Dendritic cell treated with granulocyte-macrophage colony-stimulating factor and Interleukin-4, amounts not matched to agents 40 ng/mL and 50 ng/mL, for 4 days (primary cell): ENCODE data around the gene SRGAP2C.
"Not testable (repeated sequence)": the region's sequence is repeated elsewhere in the genome, so short reads cannot be mapped to it uniquely, and the experiment has no call there.

Experiments
- H3K27ac Mint-ChIP-seq: one replicate; pipeline ENCODE4 v1.8.0; 2022; ENCODE audit warnings: mild to moderate bottlenecking, mixed read lengths
- H3K27me3 Mint-ChIP-seq: one replicate; pipeline ENCODE4 v1.8.0; 2022; ENCODE audit warnings: mild to moderate bottlenecking, mixed read lengths
- H3K36me3 Mint-ChIP-seq: one replicate; pipeline ENCODE4 v1.8.0; 2022; ENCODE audit warnings: low read depth, mixed read lengths
- H3K4me1 Mint-ChIP-seq: one replicate; pipeline ENCODE4 v1.8.0; 2022; ENCODE audit warnings: low read depth, mixed read lengths
- H3K4me3 Mint-ChIP-seq: one replicate; pipeline ENCODE4 v1.8.0; 2022; ENCODE audit warnings: mild to moderate bottlenecking, moderate library complexity, mixed read lengths
- H3K9me3 Mint-ChIP-seq: one replicate; pipeline ENCODE4 v1.8.0; 2022; ENCODE audit warnings: mixed read lengths
- intact Hi-C: fragments of 100-400 bp; cut with micrococcal nuclease; formaldehyde crosslinking; loops from one replicate; pipeline ENCODE4 v1.15.0; 2022

The SRGAP2C gene

DNA sequence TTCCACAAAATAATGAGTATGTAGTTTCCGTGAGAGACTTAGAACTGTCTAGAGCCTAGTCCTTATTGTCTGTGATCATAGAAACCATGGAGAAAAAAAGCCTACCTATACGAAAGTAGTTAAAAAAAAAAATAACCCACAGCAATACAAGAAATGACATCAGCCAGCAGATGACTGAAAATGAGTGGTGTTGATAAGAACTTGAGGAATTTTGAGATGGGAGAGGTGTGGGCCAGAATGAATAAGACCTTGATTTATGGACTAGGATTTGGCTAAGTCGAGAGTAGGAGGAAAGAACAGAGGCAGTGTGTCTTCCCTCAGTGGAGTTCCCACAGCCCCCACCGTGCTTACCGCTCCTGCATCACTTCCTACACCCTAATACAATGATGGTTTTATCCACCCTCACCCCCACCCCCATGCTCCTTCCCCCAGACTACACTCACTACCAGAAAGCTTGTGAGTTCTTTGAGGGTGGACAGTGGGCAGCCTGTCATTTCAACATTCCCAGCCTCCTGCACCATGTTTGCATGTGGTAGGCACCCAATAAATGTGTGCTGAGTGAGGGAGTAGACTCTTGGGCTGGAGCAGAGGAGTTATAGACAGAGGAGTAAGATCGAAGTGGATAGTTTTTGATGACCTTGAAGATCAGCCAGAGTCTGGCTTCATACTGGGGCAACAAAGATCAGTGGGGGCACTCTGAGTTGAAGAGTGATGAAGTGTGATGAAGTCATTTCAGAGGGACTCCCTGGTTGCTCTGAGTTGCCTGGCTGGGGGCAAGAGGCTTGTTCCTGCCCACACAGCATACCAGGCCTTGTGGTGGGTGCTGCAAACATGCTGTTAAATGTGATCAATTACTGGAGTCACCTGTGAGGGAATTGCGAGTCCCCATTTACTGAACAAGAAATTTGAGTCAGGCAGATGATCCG lies 21.3 kb downstream of the SRGAP2C start:
- H3K27me3 Mint-ChIP-seq, H3K36me3 Mint-ChIP-seq, H3K4me3 Mint-ChIP-seq, H3K27ac Mint-ChIP-seq, H3K4me1 Mint-ChIP-seq, H3K9me3 Mint-ChIP-seq, intact Hi-C loops: not testable (repeated sequence)

DNA sequence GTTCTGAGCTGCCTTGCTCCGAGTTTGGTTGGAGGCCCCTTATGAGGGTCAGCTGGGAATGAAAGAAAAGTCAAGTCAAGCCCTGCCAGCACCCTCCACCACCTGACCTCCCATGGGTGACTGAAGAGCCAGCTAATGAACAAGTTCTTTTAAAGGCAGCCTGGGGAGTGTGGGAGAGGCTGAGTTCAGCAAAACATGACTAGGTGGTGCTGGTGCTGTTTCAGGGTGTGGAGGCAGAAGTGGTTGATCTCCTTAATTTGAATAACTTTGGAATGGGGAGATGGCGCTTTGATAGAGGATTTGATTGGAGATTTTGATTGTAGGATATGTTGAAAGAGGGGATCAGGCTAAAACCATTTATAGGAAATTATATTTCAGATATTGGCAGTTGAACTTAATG lies 22.6 kb downstream of the SRGAP2C start:
- H3K27ac Mint-ChIP-seq, H3K9me3 Mint-ChIP-seq, H3K4me1 Mint-ChIP-seq, H3K27me3 Mint-ChIP-seq, intact Hi-C loops, H3K4me3 Mint-ChIP-seq, H3K36me3 Mint-ChIP-seq: not testable (repeated sequence)

DNA sequence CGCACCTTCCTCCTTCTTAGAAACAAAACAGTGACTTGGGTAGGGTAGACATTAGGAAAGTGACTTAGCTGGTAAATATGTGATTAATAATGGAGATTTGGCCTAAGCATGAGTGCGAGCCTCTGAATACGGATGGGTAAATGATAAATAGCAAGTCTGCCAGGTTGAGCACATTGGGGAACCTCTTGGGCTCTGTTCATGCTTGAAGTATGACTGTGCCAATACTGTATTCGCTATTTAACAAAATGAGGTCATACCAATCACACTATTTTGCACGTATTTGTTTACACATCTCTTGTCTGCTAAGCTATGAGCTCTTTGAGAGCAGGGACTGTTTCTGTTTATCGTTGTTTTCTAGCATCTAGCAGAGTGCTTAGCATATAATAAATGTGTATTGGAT lies 23.6 kb downstream of the SRGAP2C start:
- H3K27ac Mint-ChIP-seq, intact Hi-C loops, H3K36me3 Mint-ChIP-seq, H3K27me3 Mint-ChIP-seq, H3K9me3 Mint-ChIP-seq, H3K4me3 Mint-ChIP-seq, H3K4me1 Mint-ChIP-seq: not testable (repeated sequence)

DNA sequence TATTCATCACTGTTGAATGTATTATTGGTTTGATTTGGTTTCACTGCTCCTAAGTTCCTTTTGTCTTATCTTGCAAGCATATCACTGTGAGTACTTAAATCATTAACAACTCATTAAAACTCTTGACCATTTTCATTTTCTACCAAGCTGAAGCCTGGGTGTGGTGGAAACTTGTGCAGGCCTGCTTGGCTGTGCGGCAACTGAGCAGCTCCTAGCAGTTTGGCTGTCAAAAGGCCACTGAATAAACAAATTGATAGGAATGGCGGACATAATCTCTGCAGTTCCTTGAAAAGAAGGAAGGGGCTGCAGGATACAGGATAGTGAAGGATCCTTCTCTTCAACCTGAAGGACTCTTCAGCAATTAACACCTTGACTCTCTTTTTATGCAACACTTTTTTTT lies 26.0 kb downstream of the SRGAP2C start:
- H3K27ac Mint-ChIP-seq, H3K27me3 Mint-ChIP-seq, H3K36me3 Mint-ChIP-seq, H3K9me3 Mint-ChIP-seq, H3K4me3 Mint-ChIP-seq, intact Hi-C loops, H3K4me1 Mint-ChIP-seq: not testable (repeated sequence)

DNA sequence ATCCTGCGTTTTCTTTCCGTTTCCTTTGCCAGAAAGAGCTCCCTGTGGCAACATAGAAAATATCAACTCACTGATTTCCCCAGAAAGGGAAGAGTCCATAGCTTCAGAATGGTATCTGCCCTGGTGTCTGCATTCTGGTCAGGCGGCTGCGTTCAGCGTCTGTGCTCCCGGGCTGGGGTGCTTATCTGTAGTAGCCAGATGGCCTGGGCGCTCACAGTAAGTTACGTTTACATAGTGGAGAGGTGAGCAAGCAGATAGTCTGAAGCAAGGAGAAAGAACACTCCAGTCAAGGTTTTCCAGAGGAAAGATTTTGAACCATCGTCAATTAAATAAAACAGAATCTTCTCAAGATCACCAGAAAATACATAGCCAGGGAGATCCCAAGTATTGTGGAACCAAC lies 28.7 kb downstream of the SRGAP2C start:
- H3K36me3 Mint-ChIP-seq, H3K4me1 Mint-ChIP-seq, H3K27ac Mint-ChIP-seq, H3K9me3 Mint-ChIP-seq, intact Hi-C loops, H3K27me3 Mint-ChIP-seq, H3K4me3 Mint-ChIP-seq: not testable (repeated sequence)

DNA sequence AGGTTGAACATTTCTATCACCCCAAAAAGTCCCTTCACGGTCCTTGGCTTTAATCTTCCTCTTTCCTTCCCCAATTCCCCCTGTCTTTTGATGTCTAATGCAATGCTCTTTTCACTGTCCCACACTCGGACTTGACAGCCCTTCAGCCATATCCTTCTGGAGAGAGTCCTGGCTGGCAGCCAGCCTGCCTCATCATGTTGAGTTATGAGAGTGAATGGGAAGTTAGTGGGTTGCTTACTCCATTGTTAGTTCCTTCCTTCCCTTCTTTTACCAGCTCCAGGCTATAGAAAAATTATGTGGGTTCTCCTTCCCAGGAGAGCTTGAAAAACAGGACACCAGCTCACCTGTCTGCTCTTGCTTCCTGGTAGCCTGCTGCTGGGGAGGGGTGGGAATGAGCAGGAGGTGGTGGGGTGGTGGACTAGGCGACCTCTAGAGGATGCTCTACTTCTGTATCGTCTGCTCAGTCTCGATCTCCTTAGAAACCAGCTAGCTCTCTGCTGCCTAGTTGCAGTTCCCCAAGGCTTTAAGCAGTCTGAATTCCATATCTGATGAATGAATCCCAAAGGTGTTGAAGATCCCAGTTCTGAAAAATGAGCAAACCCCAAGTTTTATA lies 29.9 kb downstream of the SRGAP2C start:
- H3K27ac Mint-ChIP-seq, H3K4me1 Mint-ChIP-seq, H3K36me3 Mint-ChIP-seq, intact Hi-C loops, H3K4me3 Mint-ChIP-seq, H3K9me3 Mint-ChIP-seq, H3K27me3 Mint-ChIP-seq: not testable (repeated sequence)

DNA sequence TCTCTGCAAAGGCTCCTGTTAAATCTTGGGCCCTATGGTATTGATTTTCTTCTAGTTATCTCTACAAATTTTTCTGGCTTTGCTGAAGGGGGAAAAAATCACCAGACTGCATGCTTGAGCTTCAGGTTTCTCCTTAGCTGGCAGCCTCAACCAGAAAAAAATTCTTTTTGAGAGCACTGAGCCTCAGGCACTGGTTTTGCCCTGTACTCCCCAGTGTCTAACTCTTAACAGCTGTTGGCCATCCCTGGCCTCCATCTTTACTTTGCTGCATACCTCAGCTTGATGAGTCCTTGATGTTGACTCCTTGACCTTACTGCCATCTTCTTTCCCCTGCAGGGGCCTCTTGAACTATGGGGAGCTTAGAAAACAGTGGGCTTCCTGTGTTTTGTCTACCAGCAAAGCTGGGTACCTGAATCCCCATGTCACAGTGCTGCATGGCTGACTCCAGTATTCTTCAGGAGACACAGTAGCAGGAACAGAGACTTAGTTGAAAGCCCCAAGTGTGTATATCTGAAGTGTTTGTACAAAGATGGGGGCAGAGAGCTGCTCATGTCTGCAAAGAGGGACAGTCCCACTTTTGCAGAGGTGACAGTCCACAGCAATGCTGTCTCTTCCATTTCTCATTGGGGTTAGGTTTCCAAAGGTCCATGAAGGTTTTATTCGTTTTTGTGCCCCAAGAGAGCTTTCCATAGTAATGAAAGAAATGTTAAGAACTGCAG lies 31.1 kb downstream of the SRGAP2C start:
- intact Hi-C loops, H3K9me3 Mint-ChIP-seq, H3K27me3 Mint-ChIP-seq, H3K4me3 Mint-ChIP-seq, H3K4me1 Mint-ChIP-seq, H3K36me3 Mint-ChIP-seq, H3K27ac Mint-ChIP-seq: not testable (repeated sequence)

DNA sequence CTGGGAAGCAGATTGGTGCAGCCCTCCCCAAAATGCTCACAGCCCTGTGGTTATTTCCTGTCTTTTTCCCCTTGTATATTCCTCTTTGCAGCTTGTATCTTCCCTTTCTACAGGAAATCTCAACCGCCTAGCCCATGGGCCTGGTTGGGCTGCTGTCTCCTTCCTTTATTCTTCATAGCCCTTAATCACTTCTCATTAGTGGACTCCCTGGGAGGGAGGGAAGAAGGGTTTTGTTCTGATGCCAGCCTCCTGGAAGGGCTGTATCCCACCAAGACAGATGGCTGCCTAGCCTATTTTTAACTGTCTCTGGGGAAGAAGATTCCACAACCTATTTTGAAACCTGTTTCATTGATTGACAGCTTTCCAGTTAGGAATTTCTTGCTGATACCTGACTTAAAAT lies 31.9 kb downstream of the SRGAP2C start:
- H3K27ac Mint-ChIP-seq, H3K36me3 Mint-ChIP-seq, intact Hi-C loops, H3K9me3 Mint-ChIP-seq, H3K27me3 Mint-ChIP-seq, H3K4me3 Mint-ChIP-seq, H3K4me1 Mint-ChIP-seq: not testable (repeated sequence)

DNA sequence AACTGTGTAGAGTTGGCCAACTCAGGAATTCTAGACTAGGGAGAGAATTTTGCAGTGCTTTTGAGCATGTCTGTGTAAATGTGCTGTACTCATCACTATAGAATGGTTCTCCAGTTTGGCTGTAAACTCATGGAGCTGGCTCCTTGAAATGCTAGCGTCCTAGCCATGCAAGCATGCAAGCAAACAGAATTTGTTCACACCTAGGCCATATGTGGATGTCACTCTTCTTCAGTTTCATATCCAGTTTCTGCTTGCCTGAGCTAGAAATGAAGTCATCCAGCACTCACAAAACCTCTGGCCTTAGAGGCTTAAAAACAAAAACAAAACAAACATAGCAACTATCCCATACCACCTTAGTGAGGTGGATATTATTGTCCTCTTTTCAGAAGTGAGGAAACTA lies 37.0 kb downstream of the SRGAP2C start:
- H3K36me3 Mint-ChIP-seq, intact Hi-C loops, H3K27me3 Mint-ChIP-seq, H3K9me3 Mint-ChIP-seq, H3K4me1 Mint-ChIP-seq, H3K27ac Mint-ChIP-seq, H3K4me3 Mint-ChIP-seq: not testable (repeated sequence)

DNA sequence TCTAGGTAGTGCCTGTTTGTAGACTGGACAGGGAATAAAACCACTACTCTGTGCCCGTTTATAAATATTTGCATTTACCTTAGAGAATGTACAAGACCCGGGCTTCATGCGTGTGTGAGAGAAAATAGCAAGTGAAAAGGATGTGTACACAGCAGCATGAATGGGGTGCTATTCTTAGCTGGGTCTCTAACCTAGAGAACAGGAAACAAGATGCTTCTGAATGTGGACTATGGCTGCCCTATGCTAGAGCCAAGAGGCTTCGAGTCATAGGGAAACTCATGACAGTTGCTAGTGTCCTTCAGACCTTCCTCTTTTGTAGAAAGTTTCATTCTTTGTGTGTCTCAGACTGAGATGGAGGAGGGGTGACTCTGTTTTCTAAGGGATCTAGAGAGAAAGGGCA lies 39.9 kb downstream of the SRGAP2C start:
- H3K4me3 Mint-ChIP-seq, H3K27ac Mint-ChIP-seq, H3K36me3 Mint-ChIP-seq, H3K9me3 Mint-ChIP-seq, H3K27me3 Mint-ChIP-seq, intact Hi-C loops, H3K4me1 Mint-ChIP-seq: not testable (repeated sequence)

DNA sequence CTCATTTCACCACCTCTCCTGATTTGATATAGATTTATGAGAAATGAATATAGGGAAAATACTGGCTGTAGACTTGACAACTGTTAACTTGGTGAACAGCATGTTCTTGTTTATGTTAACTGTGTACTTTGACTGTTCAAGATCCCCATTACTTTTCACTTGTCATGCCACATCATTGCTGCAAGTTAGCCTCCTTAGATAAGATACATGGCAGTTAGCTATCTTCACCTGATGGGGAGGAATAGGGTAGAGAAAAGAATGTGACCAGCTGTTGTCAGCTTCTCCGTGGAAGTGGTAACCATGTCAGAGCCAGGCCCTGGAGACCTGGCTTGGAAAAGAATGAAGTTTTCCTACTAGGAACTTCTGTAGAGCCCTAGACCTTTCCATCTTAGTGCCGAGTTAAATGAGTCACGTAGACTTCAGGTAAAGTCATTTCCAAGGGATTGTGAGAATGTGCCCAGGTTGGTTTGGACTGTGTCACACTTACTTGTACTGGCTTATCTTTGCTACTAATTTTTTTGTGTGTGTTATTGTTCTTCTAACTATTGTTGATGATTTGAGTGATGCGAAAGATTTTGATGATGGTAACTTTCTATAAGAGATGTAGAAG lies 41.6 kb downstream of the SRGAP2C start:
- H3K4me1 Mint-ChIP-seq, intact Hi-C loops, H3K36me3 Mint-ChIP-seq, H3K27ac Mint-ChIP-seq, H3K27me3 Mint-ChIP-seq, H3K4me3 Mint-ChIP-seq, H3K9me3 Mint-ChIP-seq: not testable (repeated sequence)

DNA sequence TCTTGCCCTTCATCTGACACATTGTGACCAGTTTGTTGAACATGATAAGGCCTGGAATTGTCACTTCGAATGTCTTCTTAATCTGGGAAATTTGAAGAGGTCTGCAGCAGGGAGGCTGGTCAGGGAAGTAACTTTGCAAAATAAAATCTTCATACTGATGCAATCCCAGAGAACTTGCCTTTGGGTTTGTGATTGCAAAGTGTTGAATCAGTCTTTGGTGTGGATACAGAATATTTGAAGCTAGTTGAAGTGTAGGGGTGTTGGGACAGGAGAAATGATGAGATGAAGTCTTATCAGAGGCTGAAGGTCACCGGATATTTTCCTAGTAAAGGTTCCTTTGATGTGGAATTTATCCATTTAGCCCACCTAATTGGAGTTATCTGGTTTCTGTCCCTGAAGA lies 42.1 kb downstream of the SRGAP2C start:
- H3K27ac Mint-ChIP-seq, H3K9me3 Mint-ChIP-seq, H3K4me3 Mint-ChIP-seq, H3K36me3 Mint-ChIP-seq, H3K4me1 Mint-ChIP-seq, intact Hi-C loops, H3K27me3 Mint-ChIP-seq: not testable (repeated sequence)

DNA sequence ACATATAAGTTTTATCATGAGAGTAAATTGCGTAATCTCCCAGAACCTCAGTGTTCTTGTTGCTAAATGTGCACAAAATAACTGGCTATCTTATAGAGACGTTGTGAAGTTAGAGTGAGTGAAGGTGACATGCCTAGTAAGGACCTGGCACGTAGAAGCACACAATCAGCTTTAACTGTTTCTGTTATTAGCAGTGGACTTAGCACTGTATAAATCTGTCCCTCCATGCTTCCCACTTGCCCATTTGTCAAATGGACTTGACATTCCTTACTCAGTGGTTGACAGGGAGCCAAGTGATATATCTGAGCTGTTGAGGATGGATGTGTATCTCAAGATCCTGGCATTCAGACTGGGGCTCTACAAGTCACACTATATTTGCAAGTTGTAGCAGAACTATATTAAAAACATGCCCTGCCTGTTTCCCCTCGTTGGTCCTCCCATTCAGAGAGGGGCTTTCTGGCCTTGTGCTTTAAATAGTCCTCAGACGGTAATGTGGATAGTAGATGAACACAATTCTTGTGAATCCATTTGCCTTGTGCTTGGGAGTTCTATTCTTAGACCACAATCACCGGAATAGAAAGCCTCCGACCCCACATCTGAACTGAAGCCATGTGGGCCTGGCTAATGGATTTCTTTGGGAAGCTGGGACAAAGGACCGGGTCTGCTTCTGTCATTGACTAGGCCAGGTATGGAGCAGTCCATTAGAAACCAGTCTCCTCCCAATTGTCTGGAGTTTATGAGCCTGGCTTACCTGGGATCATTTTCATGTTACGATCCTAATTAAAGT lies 43.0 kb downstream of the SRGAP2C start:
- H3K27me3 Mint-ChIP-seq, intact Hi-C loops, H3K36me3 Mint-ChIP-seq, H3K27ac Mint-ChIP-seq, H3K9me3 Mint-ChIP-seq, H3K4me3 Mint-ChIP-seq, H3K4me1 Mint-ChIP-seq: not testable (repeated sequence)

DNA sequence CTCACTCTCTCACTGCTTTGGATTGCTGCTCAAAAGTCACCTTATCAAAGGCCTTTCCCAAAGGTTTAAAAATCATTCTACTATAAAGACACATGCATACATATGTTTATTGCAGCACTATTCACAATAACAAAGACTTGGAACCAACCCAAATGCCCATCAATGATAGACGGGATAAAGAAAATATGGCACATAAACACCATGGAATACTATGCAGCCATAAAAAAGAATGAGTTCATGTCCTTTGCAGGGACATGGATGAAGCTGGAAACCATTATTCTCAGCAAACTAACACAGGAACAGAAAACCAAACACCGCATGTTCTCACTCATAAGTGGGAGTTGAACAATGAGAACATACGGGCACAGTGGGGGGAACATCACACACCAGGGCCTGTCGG lies 45.9 kb downstream of the SRGAP2C start:
- H3K4me3 Mint-ChIP-seq, intact Hi-C loops, H3K36me3 Mint-ChIP-seq, H3K27me3 Mint-ChIP-seq, H3K9me3 Mint-ChIP-seq, H3K4me1 Mint-ChIP-seq, H3K27ac Mint-ChIP-seq: not testable (repeated sequence)
